Measurements from ENCODE around the gene FITM1. TPM values are rescaled to one million over a fixed set of nuclear protein-coding genes. Genes with fewer than 3 reads are reported as not detected.

FITM1 gene
- total RNA-seq, 1 experiment from 2014 or later: 0.72 TPM

DNA sequence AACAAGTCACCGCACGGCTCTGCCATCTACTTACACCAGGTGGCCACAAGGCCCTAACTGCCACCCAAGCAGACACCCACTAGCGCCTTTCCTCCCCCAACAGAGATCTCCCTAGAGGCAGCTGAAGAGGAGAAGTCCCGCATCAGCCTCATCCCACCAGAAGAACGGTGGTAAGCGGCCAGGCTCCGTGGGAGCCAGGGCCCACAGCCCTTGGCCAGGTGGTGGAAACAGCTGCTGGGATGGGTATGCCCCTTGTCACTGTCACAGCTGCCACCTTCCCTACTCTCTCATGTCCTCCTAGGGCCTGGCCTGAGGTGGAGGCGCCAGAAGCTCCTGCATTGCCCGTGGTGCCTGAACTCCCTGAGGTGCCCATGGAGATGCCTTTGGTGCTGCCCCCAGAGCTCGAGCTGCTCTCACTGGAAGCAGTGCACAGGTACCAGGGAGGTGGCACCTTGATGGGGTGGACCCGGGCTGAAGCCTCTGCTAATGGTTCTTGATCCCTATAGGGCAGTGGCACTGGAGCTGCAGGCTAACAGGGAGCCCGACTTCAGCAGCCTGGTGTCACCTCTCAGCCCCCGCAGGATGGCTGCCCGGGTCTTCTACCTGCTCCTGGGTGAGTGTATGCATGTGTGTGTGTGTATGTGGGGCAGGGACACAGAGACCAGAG, 49.0 kb downstream of the FITM1 start:
- peak overlapping the region in 2 of 3 experiments; percentile 12 to 79; a peak in 3 of 7 replicates for H3K27ac Mint-ChIP-seq
- H3K4me3 Mint-ChIP-seq: no peak overlapping the region

More for the DNA sequence above, 49.0 kb downstream of the FITM1 start:
- Histone ChIP-seq H3K79me2 (ENCODE audit: insufficient read depth, low read length) (no peaks in the 10 kb centered on the region), H4K8ac (replicated peaks; ENCODE audit: insufficient read length, low read depth, low read length) (no peak overlapping the region), H4K91ac (ENCODE audit: insufficient read length, low read depth, low read length) (no peak overlapping the region), H4K20me1 (ENCODE audit: control insufficient read depth, insufficient read depth, insufficient read length) (no peaks in the 10 kb centered on the region), H2BK120ac (ENCODE audit: low read depth, low read length, poor library complexity, severe bottlenecking) (no peak overlapping the region), H3K23me2 (ENCODE audit: insufficient read length, low read depth, low read length, poor library complexity, severe bottlenecking) (no peaks in the 10 kb centered on the region), H2BK15ac (ENCODE audit: low read depth, low read length) (no peak overlapping the region), H3K27me3 (ENCODE audit: insufficient read depth, low read length) (no peaks in the 10 kb centered on the region), H3K56ac (ENCODE audit: insufficient read length, low read depth, low read length) (no peak overlapping the region), H2BK20ac (ENCODE audit: low read depth, low read length, poor library complexity, severe bottlenecking) (no peak overlapping the region), H3K18ac (ENCODE audit: insufficient read length, low read depth, low read length) (no peak overlapping the region), H3K14ac (ENCODE audit: insufficient read depth, low read length) (no peak overlapping the region), H2BK12ac (ENCODE audit: insufficient read length, low read depth, low read length) (no peak overlapping the region), H2BK5ac (ENCODE audit: insufficient read length, low read length) (no peak overlapping the region), H3K9me3 (ENCODE audit: control insufficient read depth, low read depth, low read length) (no peaks in the 10 kb centered on the region), H3K4me1 (ENCODE audit: insufficient read depth, low read length) (no peaks in the 10 kb centered on the region), H3K23ac (ENCODE audit: insufficient read length, low read depth, low read length) (no peak overlapping the region), H3K9ac (ENCODE audit: extremely low read depth, insufficient read length, low read length) (no peak overlapping the region), H2AK5ac (ENCODE audit: insufficient read length, low read length) (no peak overlapping the region), H2AFZ (ENCODE audit: low read length) (no peak overlapping the region), H3K79me1 (ENCODE audit: insufficient read depth, low read depth, low read length, poor library complexity, severe bottlenecking) (no peaks in the 10 kb centered on the region), H3K27ac (ENCODE audit: insufficient read length, low read depth, low read length) (no peak overlapping the region), H4K5ac (ENCODE audit: insufficient read length, low read depth, low read length) (no peak overlapping the region), H3K4ac (ENCODE audit: low read depth, low read length) (no peak overlapping the region), H3K4me2 (ENCODE audit: insufficient read depth, insufficient read length, low read length) (no peak overlapping the region), H3T11ph (ENCODE audit: low read length) (no peak overlapping the region)
- H3K36me3 Mint-ChIP-seq (ENCODE audit: insufficient read depth in 1 of 3, low read depth in 3 of 3): peaks cover 34 to 80% (median 64%) of the 10 kb centered on the region in 3 experiments
- H3K27me3 Mint-ChIP-seq (ENCODE audit: low read depth): no peaks in the 10 kb centered on the region; the same call in 1 of the 2 replicates
- TF ChIP-seq, protein P1, sequence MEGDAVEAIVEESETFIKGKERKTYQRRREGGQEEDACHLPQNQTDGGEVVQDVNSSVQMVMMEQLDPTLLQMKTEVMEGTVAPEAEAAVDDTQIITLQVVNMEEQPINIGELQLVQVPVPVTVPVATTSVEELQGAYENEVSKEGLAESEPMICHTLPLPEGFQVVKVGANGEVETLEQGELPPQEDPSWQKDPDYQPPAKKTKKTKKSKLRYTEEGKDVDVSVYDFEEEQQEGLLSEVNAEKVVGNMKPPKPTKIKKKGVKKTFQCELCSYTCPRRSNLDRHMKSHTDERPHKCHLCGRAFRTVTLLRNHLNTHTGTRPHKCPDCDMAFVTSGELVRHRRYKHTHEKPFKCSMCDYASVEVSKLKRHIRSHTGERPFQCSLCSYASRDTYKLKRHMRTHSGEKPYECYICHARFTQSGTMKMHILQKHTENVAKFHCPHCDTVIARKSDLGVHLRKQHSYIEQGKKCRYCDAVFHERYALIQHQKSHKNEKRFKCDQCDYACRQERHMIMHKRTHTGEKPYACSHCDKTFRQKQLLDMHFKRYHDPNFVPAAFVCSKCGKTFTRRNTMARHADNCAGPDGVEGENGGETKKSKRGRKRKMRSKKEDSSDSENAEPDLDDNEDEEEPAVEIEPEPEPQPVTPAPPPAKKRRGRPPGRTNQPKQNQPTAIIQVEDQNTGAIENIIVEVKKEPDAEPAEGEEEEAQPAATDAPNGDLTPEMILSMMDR (conservative IDR thresholded peaks at IDR 0.05): no peak
- no CpG with 5 or more reads among the region's 14 CpGs for WGBS (ENCODE audit: extremely low coverage, insufficient read length, low lambda C conversion rate)
- no peaks in the 10 kb centered on the region for H3K9me3 Mint-ChIP-seq
- no peaks in the 10 kb centered on the region for H3K4me1 Mint-ChIP-seq
- DNase-seq: no peak

Data from H9 (cell line).